GM12872 (cell line): ENCODE measurements around the gene TAS2R41.

Experiments
- TF ChIP-seq, protein P1 (sequence below): IDR thresholded peaks from 3 replicates; pipeline ENCODE4 v1.5.1; 2011; ENCODE audit warnings: low read depth, mild to moderate bottlenecking, low read length, moderate library complexity; ENCODE audit not compliant: insufficient read depth

TAS2R41 gene

DNA sequence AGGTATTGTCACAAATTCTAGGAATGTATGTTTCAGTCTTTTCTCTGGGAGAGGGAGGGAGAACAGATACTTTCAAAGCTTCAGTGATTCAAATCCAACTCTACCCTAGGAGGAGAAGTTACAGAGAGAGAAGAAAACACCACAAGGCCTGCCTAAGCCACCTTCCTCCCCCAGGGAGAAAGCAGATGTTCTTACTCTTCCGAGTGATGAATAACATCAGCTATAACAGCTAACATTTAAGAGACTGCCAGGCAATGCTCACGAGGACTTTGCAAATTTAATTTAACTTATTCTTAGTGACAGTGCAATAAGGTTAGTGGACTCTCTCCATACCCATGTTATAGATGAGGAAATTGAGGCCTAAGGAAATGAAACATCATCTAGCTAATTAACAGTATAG is 36.8 kb downstream of the TAS2R41 start:
- TF ChIP-seq, protein P1, sequence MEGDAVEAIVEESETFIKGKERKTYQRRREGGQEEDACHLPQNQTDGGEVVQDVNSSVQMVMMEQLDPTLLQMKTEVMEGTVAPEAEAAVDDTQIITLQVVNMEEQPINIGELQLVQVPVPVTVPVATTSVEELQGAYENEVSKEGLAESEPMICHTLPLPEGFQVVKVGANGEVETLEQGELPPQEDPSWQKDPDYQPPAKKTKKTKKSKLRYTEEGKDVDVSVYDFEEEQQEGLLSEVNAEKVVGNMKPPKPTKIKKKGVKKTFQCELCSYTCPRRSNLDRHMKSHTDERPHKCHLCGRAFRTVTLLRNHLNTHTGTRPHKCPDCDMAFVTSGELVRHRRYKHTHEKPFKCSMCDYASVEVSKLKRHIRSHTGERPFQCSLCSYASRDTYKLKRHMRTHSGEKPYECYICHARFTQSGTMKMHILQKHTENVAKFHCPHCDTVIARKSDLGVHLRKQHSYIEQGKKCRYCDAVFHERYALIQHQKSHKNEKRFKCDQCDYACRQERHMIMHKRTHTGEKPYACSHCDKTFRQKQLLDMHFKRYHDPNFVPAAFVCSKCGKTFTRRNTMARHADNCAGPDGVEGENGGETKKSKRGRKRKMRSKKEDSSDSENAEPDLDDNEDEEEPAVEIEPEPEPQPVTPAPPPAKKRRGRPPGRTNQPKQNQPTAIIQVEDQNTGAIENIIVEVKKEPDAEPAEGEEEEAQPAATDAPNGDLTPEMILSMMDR, result no peak

DNA sequence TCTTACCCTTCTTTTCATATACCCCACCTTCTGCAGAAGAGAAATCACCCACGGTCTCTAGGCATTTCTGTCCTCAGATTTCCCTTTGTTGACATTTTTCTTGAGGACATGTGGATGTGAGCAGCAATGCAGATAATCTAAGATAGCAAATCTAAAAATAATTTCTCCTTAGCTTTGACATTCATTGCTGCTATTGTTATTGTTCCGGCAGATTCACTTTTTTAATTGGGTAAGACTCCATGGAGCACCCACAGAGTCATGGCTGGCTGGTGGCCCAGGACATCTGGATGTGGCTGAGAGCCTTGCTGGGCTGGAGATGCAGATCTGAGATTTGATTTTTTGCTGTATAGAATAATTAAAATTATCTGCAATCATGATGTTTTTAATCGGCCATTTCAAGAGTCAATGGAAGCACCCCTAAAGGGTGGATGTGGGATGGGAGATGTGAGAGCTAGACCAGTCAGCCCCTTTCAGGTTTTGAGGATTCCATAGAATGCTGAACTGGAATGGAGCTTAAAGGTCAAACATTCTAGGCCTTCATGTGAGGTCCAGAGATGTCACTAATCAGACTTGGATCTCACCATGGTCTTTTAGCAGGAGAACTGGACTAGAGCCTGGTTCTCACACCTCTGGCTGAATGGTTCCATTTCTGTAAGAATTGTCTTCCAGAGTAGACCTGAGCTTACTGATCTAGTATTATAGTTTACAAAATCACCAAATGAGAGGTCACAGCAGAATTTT is 37.5 kb downstream of the TAS2R41 start:
- TF ChIP-seq, protein P1, result no peak

DNA sequence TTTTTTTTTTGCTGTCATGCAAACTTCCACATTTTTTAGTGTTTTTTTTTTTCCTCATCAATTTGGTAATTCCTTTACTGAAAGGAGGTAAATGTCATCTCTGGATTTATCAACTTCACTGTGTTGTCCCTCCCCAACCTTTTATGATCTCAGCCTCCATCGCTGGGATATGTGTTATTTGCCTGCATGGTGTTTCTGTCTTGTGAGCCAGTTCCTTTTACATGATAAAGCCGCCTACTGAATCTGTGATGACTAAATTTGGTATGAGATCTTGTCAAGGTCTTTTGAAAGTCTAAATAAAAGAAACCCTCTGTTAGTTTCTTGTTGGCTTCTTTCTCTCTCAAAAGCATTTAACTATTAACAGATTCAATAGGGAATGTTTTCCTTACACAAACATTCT is 39.3 kb downstream of the TAS2R41 start:
- TF ChIP-seq, protein P1, result no peak

DNA sequence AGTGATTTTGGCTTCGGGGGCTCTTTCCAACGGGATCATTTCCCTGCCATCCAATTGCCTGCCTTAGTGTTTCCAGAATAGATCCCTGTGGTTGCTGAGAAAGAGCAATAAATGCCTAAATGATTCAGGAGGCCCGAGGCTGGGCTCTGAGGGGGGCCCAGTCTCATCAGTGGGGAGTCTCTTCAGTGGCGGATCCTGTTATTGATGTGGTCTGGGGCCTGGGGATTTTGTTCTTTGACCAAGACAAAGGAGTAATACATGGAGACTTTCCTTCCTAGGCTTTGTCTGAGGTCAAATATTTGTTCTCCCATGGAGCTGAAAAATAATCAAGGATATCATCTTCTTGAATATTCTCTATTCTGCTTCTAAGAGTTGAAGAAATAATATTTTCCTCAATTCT is 40.8 kb downstream of the TAS2R41 start:
- TF ChIP-seq, protein P1, result no peak

DNA sequence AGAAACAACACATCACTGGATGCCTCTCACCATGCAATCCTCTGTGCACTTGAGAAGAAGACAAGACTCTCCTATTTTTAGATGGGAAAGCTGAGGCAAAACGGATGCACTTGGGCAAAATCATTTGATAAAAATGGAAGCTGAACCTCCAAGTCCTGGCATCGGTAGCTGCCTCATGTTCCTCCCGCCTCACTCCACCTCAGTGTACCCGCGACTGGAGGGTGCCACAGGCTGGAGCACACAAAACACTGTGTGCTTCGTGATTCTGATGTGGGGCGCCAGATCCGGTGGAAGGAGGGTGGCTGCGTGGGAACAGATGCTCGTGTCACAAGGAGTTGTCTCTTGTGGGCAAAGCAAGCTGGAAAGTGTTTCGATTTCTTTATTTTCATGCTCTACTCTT is 41.3 kb downstream of the TAS2R41 start:
- TF ChIP-seq, protein P1, result no peak

DNA sequence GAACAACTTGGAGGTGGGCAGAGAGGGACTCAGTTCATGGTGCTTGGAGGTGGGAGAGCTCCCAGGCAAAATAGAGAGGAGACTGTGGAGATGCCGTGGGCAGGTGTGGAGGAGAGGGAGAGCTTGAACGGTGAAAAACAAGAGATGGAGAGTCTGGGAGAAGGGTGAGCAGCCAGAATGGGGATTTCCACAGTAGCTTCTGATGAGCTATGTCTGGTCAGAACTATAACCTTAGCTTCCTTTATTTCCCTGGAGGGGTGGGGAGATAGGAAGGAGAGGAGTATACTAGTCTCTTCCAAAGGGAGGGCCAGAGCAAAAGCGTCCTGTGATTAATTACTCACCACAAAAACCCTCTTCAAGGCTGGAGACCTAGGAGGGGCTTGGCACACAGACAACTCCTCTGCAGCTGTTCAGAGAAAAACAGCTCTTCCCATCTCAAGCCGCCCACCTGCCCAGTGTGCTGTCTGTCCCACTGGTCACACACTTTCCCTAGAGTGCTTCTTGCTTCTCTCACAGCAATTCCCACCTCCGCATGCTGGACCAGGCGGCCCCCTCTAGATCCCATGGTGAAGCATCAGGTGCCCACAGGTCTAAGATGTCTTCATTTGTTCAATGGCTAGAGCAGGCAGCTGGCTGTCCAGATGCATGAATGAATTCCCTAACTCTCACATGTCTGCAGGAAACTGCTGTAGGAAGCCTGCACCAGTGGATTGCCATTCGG is 41.9 kb downstream of the TAS2R41 start:
- TF ChIP-seq, protein P1, result no peak
